Cardiac muscle cell (in vitro differentiated cells and primary cell): ENCODE measurements around the gene SERINC5. TPM values are rescaled to one million over a fixed set of nuclear protein-coding genes. Genes with fewer than 3 reads are reported as not detected.
"Not testable (repeated sequence)": the region's sequence is repeated elsewhere in the genome, so short reads cannot be mapped to it uniquely, and the experiment has no call there.

Experiments used
- DNase-seq, 2 donors: peaks; one replicate each; pipeline versions ENCODE4 v3.0.0 to v3.0.0-alpha.2; 2010 to 2017; ENCODE audit warnings: low read depth in 1 of 2, low spot score in 1 of 2
- H3K27ac ChIP-seq: fragments of 200-600 bp; sonication (generic); 2 replicates; pipeline ENCODE4 v1.5.1; 2016
- H3K27me3 ChIP-seq: fragments of 200-600 bp; sonication (generic); 2 replicates; pipeline ENCODE4 v1.6.0; 2016; ENCODE audit warnings: control low read depth
- H3K36me3 ChIP-seq: fragments of 200-600 bp; sonication (generic); 2 replicates; pipeline ENCODE4 v1.5.1; 2016; ENCODE audit warnings: control low read depth
- H3K4me1 ChIP-seq: fragments of 200-600 bp; sonication (generic); 2 replicates; pipeline ENCODE4 v1.8.1; 2017; ENCODE audit warnings: low read depth, mild to moderate bottlenecking, mixed run types
- H3K4me3 ChIP-seq: fragments of 200-600 bp; sonication (generic); 2 replicates; pipeline ENCODE4 v1.5.1; 2016; ENCODE audit warnings: mild to moderate bottlenecking
- H3K9me3 ChIP-seq: fragments of 200-600 bp; sonication (generic); 2 replicates; pipeline ENCODE4 v1.5.1; 2017; ENCODE audit warnings: low read depth, mild to moderate bottlenecking, control low read depth
- polyA plus RNA-seq: library from polyadenylated mRNA; unstranded; fragments of >200 nt; fragmentation: Nextera tagmentation; extraction: Ambion mirVana; gene quantifications from 2 replicates; pipeline ENCODE4 v1.2.1, GENCODE V29; 2016
- total RNA-seq: library from RNA; depleted of rRNA; stranded (reverse); fragments of >200 nt; gene quantifications from 2 replicates; pipeline ENCODE4 v1.2.3, GENCODE V29; 2016
- TF ChIP-seq, protein P1 (sequence below): IDR thresholded peaks from 2 replicates; pipeline ENCODE4 v1.5.1; 2012; ENCODE audit warnings: low read depth, mild to moderate bottlenecking, low read length

SERINC5 gene
- total and polyA plus RNA-seq, 2 experiments from 2014 or later, result 10.8 to 33.6 TPM

DNA sequence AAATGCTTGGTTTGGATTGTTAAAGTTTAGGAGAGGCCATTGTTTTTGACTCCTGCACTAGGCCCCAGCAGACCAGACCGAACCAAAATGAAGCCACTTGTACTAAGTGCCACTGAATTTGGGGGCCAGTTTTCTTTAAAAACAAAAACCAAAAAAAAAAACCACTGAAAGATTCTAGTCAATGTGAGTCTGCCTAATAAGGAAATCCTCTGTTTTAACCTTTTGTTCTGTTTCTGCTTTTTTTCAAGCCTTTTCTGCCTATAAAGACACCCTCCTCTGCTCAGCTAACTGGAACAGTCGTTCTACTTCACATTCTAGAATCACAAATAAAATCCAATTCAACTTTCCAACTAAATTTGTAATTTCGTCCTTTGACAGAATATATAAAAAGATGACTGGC lies 64.9 kb downstream of the SERINC5 start:
- Histone ChIP-seq H3K36me3 (no peaks in the 10 kb centered on the region), H3K4me1 (peaks cover 78% of the 10 kb centered on the region), H3K9me3 (no peaks in the 10 kb centered on the region), H3K27me3 (no peaks in the 10 kb centered on the region), H3K4me3 (no peak overlapping the region), H3K27ac (peak overlapping the region; percentile 84)
- TF ChIP-seq, protein P1, sequence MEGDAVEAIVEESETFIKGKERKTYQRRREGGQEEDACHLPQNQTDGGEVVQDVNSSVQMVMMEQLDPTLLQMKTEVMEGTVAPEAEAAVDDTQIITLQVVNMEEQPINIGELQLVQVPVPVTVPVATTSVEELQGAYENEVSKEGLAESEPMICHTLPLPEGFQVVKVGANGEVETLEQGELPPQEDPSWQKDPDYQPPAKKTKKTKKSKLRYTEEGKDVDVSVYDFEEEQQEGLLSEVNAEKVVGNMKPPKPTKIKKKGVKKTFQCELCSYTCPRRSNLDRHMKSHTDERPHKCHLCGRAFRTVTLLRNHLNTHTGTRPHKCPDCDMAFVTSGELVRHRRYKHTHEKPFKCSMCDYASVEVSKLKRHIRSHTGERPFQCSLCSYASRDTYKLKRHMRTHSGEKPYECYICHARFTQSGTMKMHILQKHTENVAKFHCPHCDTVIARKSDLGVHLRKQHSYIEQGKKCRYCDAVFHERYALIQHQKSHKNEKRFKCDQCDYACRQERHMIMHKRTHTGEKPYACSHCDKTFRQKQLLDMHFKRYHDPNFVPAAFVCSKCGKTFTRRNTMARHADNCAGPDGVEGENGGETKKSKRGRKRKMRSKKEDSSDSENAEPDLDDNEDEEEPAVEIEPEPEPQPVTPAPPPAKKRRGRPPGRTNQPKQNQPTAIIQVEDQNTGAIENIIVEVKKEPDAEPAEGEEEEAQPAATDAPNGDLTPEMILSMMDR, result no peak
- DNase-seq, result no peak

DNA sequence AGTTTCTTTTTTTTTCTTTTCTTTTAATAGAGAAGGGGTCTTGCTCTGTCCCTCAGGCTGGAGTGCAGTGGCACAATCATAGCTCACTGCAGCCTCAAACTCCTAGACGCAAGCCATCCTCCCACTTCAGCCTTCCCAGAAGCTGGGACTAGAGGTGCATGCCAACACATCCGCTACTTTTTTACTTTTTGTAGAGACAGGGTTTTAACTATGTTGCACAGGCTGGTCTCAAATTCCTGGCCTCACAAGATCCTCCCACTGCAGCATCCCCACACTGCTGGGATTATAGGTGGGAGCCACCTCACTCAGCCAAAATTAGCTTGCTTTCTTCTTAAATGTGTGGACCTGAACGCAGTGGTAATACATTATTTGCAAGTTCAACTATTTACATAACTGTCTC lies 66.1 kb downstream of the SERINC5 start:
- H3K4me3 ChIP-seq, result no peak overlapping the region
- TF ChIP-seq, protein P1, result no peak
- H3K36me3 ChIP-seq, result no peaks in the 10 kb centered on the region
- H3K27me3 ChIP-seq, result no peaks in the 10 kb centered on the region
- DNase-seq, result no peak
- peaks cover 67% of the 10 kb centered on the region for H3K4me1 ChIP-seq
- H3K9me3 ChIP-seq, result no peaks in the 10 kb centered on the region
- peak overlapping the region; percentile 44 for H3K27ac ChIP-seq

DNA sequence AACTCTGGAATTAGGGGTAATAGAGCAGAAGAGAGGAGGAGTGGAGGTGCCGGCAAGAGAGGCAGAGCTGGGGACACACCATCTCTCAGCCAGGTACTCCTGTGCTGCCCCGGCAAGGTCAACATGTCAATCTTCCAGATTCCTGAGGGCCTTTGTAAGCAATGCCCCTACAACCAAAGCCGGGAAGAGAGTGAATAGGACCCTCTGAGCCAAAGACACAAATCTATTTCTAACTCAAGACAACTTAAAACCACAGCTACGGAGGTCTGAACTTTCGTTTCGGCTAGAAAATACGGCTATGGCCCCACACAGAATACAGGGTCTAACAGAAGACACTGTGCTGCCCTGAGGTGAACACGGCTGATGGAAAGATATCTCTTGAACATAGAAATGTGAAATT lies 66.6 kb downstream of the SERINC5 start:
- peaks cover 67% of the 10 kb centered on the region for H3K4me1 ChIP-seq
- TF ChIP-seq, protein P1, result no peak
- peak overlapping the region; percentile 44 for H3K27ac ChIP-seq
- H3K36me3 ChIP-seq, result no peaks in the 10 kb centered on the region
- no peaks in the 10 kb centered on the region for H3K27me3 ChIP-seq
- DNase-seq, result peak in 1 of 2 donors; percentile 35
- H3K9me3 ChIP-seq, result no peaks in the 10 kb centered on the region
- no peak overlapping the region for H3K4me3 ChIP-seq

DNA sequence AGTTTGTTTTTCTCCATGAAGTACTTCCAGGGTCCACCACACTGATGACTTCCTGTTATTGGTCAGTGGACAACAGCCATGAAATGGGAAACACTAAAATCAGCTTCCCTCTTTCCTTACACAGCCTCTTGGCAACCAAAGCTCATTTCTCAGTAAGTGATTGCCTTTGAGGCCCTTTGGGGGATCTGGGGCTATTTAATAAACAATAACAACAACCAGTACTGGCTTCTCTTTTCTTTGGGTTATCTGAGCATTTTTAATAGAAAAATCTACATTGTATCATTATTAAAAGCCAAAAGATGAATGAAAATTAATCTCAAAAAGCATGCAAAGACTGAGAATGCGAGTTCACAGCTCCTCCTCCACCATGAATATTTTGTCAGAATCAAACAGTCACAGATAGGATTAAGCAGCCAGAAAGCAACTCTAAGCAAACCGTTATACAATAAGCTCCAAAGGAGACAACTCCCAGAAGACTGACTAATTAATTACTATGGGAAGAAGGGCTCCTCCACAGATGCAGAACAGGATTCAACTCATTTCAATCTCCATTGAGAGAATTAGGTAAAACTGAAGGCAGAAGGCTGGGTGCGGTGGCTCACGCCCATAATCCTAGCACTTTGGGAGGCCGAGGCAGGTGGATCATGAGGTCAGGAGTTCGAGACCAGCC lies 68.3 kb downstream of the SERINC5 start:
- H3K4me1 ChIP-seq, result peaks cover 58% of the 10 kb centered on the region
- DNase-seq, result no peak
- no peaks in the 10 kb centered on the region for H3K36me3 ChIP-seq
- no peak overlapping the region for H3K4me3 ChIP-seq
- peak overlapping the region; percentile 12 for H3K27ac ChIP-seq
- H3K9me3 ChIP-seq, result no peaks in the 10 kb centered on the region
- no peaks in the 10 kb centered on the region for H3K27me3 ChIP-seq
- TF ChIP-seq, protein P1, result no peak

DNA sequence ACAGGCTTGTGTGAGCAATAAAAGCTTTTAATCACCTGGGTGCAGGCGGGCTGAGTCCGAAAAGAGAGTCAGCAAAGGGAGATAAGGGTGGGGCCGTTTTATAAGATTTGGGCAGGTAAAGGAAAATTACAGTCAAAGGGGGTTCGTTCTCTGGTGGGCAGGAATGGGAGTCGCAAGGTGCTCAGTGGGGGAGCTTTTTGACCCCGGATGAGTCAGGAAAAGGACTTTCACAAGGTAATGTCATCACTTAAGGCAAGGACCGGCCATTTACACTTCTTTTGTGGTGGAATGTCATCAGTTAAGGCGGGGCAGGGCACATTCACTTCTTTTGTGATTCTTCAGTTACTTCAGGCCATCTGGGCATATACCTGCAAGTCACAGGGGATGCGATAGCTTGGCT lies 70.3 kb downstream of the SERINC5 start:
- peaks cover 55% of the 10 kb centered on the region for H3K4me1 ChIP-seq
- not testable (repeated sequence) for DNase-seq, H3K4me3 ChIP-seq, H3K9me3 ChIP-seq, H3K27ac ChIP-seq, H3K36me3 ChIP-seq, H3K27me3 ChIP-seq

DNA sequence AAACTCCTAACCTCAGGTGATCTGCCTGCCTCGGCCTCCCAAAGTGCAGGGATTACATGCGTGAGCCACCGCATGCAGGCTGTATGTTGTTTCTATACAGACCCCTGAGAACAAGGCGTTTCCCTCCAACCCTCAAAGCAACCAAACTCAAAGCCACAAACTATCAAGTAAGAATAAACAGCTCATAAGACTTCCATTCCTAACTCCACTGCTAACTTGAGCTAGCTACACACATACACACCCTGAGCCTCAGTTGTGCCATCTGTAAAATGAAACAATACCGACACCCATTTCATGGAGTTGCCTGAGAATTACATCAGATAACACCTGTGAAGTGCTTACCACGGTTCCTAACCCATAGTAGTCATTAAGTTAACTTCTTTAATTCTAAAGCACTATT lies 70.8 kb downstream of the SERINC5 start:
- Histone ChIP-seq H3K36me3 (no peaks in the 10 kb centered on the region), H3K9me3 (no peaks in the 10 kb centered on the region), H3K27ac (no peak overlapping the region), H3K4me3 (no peak overlapping the region), H3K27me3 (no peaks in the 10 kb centered on the region), H3K4me1 (peaks cover 55% of the 10 kb centered on the region)
- no peak for DNase-seq
- TF ChIP-seq, protein P1, result no peak
